BLaER1 (cell line): Measurements from ENCODE around the gene MSI2.

ENCODE experiments used
- H3K27ac ChIP-seq: shearing (Covaris generic); formaldehyde crosslinking; 2 replicates; pipeline ENCODE4 v1.8.1; 2022
- H3K27me3 ChIP-seq: shearing (Covaris generic); formaldehyde crosslinking; 2 replicates; pipeline ENCODE4 v1.8.1; 2022
- H3K36me3 ChIP-seq: shearing (Covaris generic); formaldehyde crosslinking; 2 replicates; pipeline ENCODE4 v1.8.1; 2022
- H3K4me1 ChIP-seq: shearing (Covaris generic); formaldehyde crosslinking; 2 replicates; pipeline ENCODE4 v1.8.1; 2022
- H3K4me2 ChIP-seq: shearing (Covaris generic); formaldehyde crosslinking; 2 replicates; pipeline ENCODE4 v1.8.1; 2022
- H3K4me3 ChIP-seq: shearing (Covaris generic); formaldehyde crosslinking; 2 replicates; pipeline ENCODE4 v1.8.1; 2022
- H3K9ac ChIP-seq: shearing (Covaris generic); formaldehyde crosslinking; 2 replicates; pipeline ENCODE4 v1.8.1; 2022
- H3K9me3 ChIP-seq: shearing (Covaris generic); formaldehyde crosslinking; 2 replicates; pipeline ENCODE4 v1.8.1; 2022
- H4K20me1 ChIP-seq: shearing (Covaris generic); formaldehyde crosslinking; 2 replicates; pipeline ENCODE4 v1.8.1; 2022
- Cebpa-rat ChIP-seq: shearing (Covaris generic); IDR thresholded peaks from 2 replicates; pipeline ENCODE4 v1.8.1; 2022

The MSI2 gene

GRCh38 chr17:57587193-57587969, 331.1 kb downstream of the MSI2 start:
- H3K4me3 ChIP-seq = no peak overlapping the region
- no peak overlapping the region for H3K4me2 ChIP-seq
- no peaks in the 10 kb centered on the region for H3K27me3 ChIP-seq
- no peak for TF ChIP-seq Cebpa-rat
- H4K20me1 ChIP-seq = peaks cover 91% of the 10 kb centered on the region
- H3K9me3 ChIP-seq = no peaks in the 10 kb centered on the region
- H3K9ac ChIP-seq = no peak overlapping the region
- H3K27ac ChIP-seq = 0 out of 2 replicates have a peak overlapping the region, but pooled peaks have one; percentile 16
- peaks cover 78% of the 10 kb centered on the region for H3K4me1 ChIP-seq
- H3K36me3 ChIP-seq = peaks cover 91% of the 10 kb centered on the region

GRCh38 chr17:57588086-57588485, 331.8 kb downstream of the MSI2 start:
- Histone ChIP-seq H3K9me3 (peaks cover 6% of the 10 kb centered on the region; the same call in 1 of the 2 replicates), H3K4me3 (no peak overlapping the region), H3K36me3 (peaks cover 93% of the 10 kb centered on the region), H3K27me3 (no peaks in the 10 kb centered on the region), H3K27ac (0 out of 2 replicates have a peak overlapping the region, but pooled peaks have one; percentile 16), H4K20me1 (peaks cover 91% of the 10 kb centered on the region), H3K9ac (no peak overlapping the region), H3K4me2 (no peak overlapping the region), H3K4me1 (peaks cover 85% of the 10 kb centered on the region)
- no peak for TF ChIP-seq Cebpa-rat

- no peak for TF ChIP-seq Cebpa-rat
- no peak overlapping the region for H3K27ac ChIP-seq
- no peak overlapping the region for H3K9ac ChIP-seq
- H3K4me2 ChIP-seq = peak overlapping the region; percentile 6; the same call in 1 of the 2 replicates
- no peak overlapping the region for H3K4me3 ChIP-seq
- no peaks in the 10 kb centered on the region for H3K27me3 ChIP-seq
- H3K4me1 ChIP-seq = peaks cover 93% of the 10 kb centered on the region
- peaks cover 12% of the 10 kb centered on the region for H3K9me3 ChIP-seq
- H4K20me1 ChIP-seq = peaks cover 78% of the 10 kb centered on the region
- peaks cover 93% of the 10 kb centered on the region for H3K36me3 ChIP-seq
These were observed 333.1 kb downstream of the MSI2 start for GRCh38 chr17:57589151-57590034.

- Histone ChIP-seq H4K20me1 (peaks cover 33% of the 10 kb centered on the region), H3K9me3 (peaks cover 24% of the 10 kb centered on the region), H3K4me2 (peak overlapping the region; percentile 69), H3K36me3 (peaks cover 93% of the 10 kb centered on the region), H3K9ac (no peak overlapping the region), H3K27ac (peak overlapping the region; percentile 78), H3K4me3 (peak overlapping the region; percentile 31; the same call in 1 of the 2 replicates), H3K4me1 (peaks cover 100% of the 10 kb centered on the region), H3K27me3 (no peaks in the 10 kb centered on the region)
- no peak for TF ChIP-seq Cebpa-rat
These were observed 337.6 kb downstream of the MSI2 start for GRCh38 chr17:57593739-57594462.

GRCh38 chr17:57594767-57595166, 338.4 kb downstream of the MSI2 start:
- no peak for TF ChIP-seq Cebpa-rat
- Histone ChIP-seq H3K9ac (peak overlapping the region; percentile 43; the same call in 1 of the 2 replicates), H4K20me1 (peaks cover 24% of the 10 kb centered on the region; the same call in 1 of the 2 replicates), H3K4me2 (peak overlapping the region; percentile 69), H3K36me3 (peaks cover 93% of the 10 kb centered on the region), H3K4me1 (peaks cover 100% of the 10 kb centered on the region), H3K9me3 (peaks cover 24% of the 10 kb centered on the region), H3K4me3 (peak overlapping the region; percentile 31), H3K27ac (peak overlapping the region; percentile 78), H3K27me3 (no peaks in the 10 kb centered on the region)

- Histone ChIP-seq H3K9me3 (peaks cover 24% of the 10 kb centered on the region), H3K9ac (0 out of 2 replicates have a peak overlapping the region, but pooled peaks have one; percentile 43), H3K4me2 (peak overlapping the region; percentile 69), H3K4me1 (peaks cover 100% of the 10 kb centered on the region), H3K4me3 (peak overlapping the region; percentile 31; the same call in 1 of the 2 replicates), H3K27me3 (no peaks in the 10 kb centered on the region), H3K27ac (peak overlapping the region; percentile 78), H3K36me3 (peaks cover 98% of the 10 kb centered on the region), H4K20me1 (peaks cover 21% of the 10 kb centered on the region; the same call in 1 of the 2 replicates)
- TF ChIP-seq Cebpa-rat = no peak
These were observed 339.1 kb downstream of the MSI2 start for GRCh38 chr17:57595426-57595825.

GRCh38 chr17:57595947-57596695, 339.8 kb downstream of the MSI2 start:
- peaks cover 15% of the 10 kb centered on the region; the same call in 1 of the 2 replicates for H4K20me1 ChIP-seq
- H3K4me1 ChIP-seq = peaks cover 100% of the 10 kb centered on the region
- H3K27me3 ChIP-seq = no peaks in the 10 kb centered on the region
- peak overlapping the region; percentile 78 for H3K27ac ChIP-seq
- peak overlapping the region; percentile 59 for H3K9ac ChIP-seq
- H3K9me3 ChIP-seq = peaks cover 24% of the 10 kb centered on the region
- no peak for TF ChIP-seq Cebpa-rat
- peaks cover 98% of the 10 kb centered on the region for H3K36me3 ChIP-seq
- H3K4me3 ChIP-seq = no peak overlapping the region
- H3K4me2 ChIP-seq = peak overlapping the region; percentile 69

GRCh38 chr17:57597101-57597500, 340.8 kb downstream of the MSI2 start:
- TF ChIP-seq Cebpa-rat = no peak
- Histone ChIP-seq H3K9ac (peak overlapping the region; percentile 59; the same call in 1 of the 2 replicates), H3K4me3 (no peak overlapping the region), H3K36me3 (peaks cover 97% of the 10 kb centered on the region), H3K4me1 (peaks cover 100% of the 10 kb centered on the region), H3K4me2 (peak overlapping the region; percentile 88; the same call in 1 of the 2 replicates), H3K27me3 (no peaks in the 10 kb centered on the region), H3K27ac (peak overlapping the region; percentile 78; the same call in 1 of the 2 replicates), H4K20me1 (peaks cover 10% of the 10 kb centered on the region; the same call in 1 of the 2 replicates), H3K9me3 (peaks cover 24% of the 10 kb centered on the region)
